Neural cell (in vitro differentiated cells): ENCODE measurements around the gene LSAMP. TPM values are rescaled to one million over a fixed set of nuclear protein-coding genes. Genes with fewer than 3 reads are reported as not detected.

Experiments used
- H2AFZ ChIP-seq: fragments of 200-600, 300-800 bp; sonication (generic), shearing (Covaris generic); 2 replicates; pipeline ENCODE4 v1.6.0; 2014; ENCODE audit warnings: low read depth, mild to moderate bottlenecking, antibody characterized with exemption, low read length, moderate library complexity
- H3F3A ChIP-seq: fragments of 200-600 bp; shearing (Covaris generic); 2 replicates; pipeline ENCODE4 v1.6.1; 2016; ENCODE audit warnings: mild to moderate bottlenecking, moderate library complexity, mixed read lengths, antibody characterized with exemption, low read length; ENCODE audit not compliant: insufficient read depth, poor library complexity, severe bottlenecking
- H3K27ac ChIP-seq: fragments of 200-600, 300-800 bp; sonication (generic), shearing (Covaris generic); 2 replicates; pipeline ENCODE4 v1.5.1; 2014; ENCODE audit warnings: mild to moderate bottlenecking, low read length, moderate library complexity
- H3K27me3 ChIP-seq: fragments of 300-800, 200-600 bp; sonication (generic), shearing (Covaris generic); 2 replicates; pipeline ENCODE4 v1.6.0; 2014; ENCODE audit warnings: mild to moderate bottlenecking, low read depth, low read length, moderate library complexity; ENCODE audit not compliant: insufficient read depth
- H3K36me3 ChIP-seq: fragments of 300-800, 200-600 bp; sonication (generic), shearing (Covaris generic); 2 replicates; pipeline ENCODE4 v1.5.1; 2014; ENCODE audit warnings: mild to moderate bottlenecking, antibody characterized with exemption, low read length, moderate library complexity; ENCODE audit not compliant: insufficient read depth
- H3K4me2 ChIP-seq: fragments of 300-800, 200-600 bp; sonication (generic), shearing (Covaris generic); 2 replicates; pipeline ENCODE4 v1.6.0; 2014; ENCODE audit warnings: mild to moderate bottlenecking, low read length
- H3K4me3 ChIP-seq: fragments of 300-800, 200-600 bp; sonication (generic), shearing (Covaris generic); 2 replicates; pipeline ENCODE4 v1.5.1; 2014; ENCODE audit warnings: mild to moderate bottlenecking, low read length, moderate library complexity
- H3K79me2 ChIP-seq: fragments of 200-600 bp; shearing (Covaris generic); replicated peaks from 2 replicates; pipeline ENCODE4 v1.6.0; 2014; ENCODE audit warnings: mild to moderate bottlenecking, low read length, moderate library complexity; ENCODE audit not compliant: insufficient read depth
- H3K9ac ChIP-seq: fragments of 300-800, 200-600 bp; sonication (generic), shearing (Covaris generic); 2 replicates; pipeline ENCODE4 v1.6.1; 2016; ENCODE audit warnings: mild to moderate bottlenecking, low read length, mixed read lengths
- H3K9me2 ChIP-seq: fragments of 200-600 bp; shearing (Covaris generic); 2 replicates; pipeline ENCODE4 v1.6.1; 2016; ENCODE audit warnings: mild to moderate bottlenecking, low read length, mixed read lengths; ENCODE audit not compliant: insufficient read depth
- H3K9me3 ChIP-seq: fragments of 200-600, 300-800 bp; sonication (generic), shearing (Covaris generic); 2 replicates; pipeline ENCODE4 v1.6.1; 2016; ENCODE audit warnings: mild to moderate bottlenecking, mixed run types, low read length, moderate library complexity, mixed read lengths
- H4K20me1 ChIP-seq: fragments of 200-600 bp; shearing (Covaris generic); 2 replicates; pipeline ENCODE4 v1.6.1; 2016; ENCODE audit warnings: mild to moderate bottlenecking, mixed run types; ENCODE audit not compliant: insufficient read depth
- EP300 ChIP-seq: fragments of 450-650 bp; conservative IDR thresholded peaks from 2 replicates; pipeline ENCODE4 v1.6.1; 2014; ENCODE audit warnings: antibody characterized with exemption, mild to moderate bottlenecking, moderate library complexity; ENCODE audit not compliant: poor library complexity, severe bottlenecking
- EZH2 ChIP-seq: fragments of 200-600, 300-800 bp; shearing (Covaris generic), sonication (generic); IDR thresholded peaks from 2 replicates; pipeline ENCODE4 v1.6.1; 2014; ENCODE audit warnings: antibody characterized with exemption, low read length, borderline replicate concordance, mild to moderate bottlenecking; ENCODE audit not compliant: insufficient read depth, poor library complexity, severe bottlenecking
- MXI1 ChIP-seq: fragments of 450-650 bp; conservative IDR thresholded peaks from 2 replicates; pipeline ENCODE4 v1.6.1; 2014; ENCODE audit warnings: antibody characterized with exemption, mild to moderate bottlenecking; ENCODE audit not compliant: poor library complexity, severe bottlenecking
- POLR2AphosphoS5 ChIP-seq: IDR thresholded peaks from 2 replicates; pipeline ENCODE4 v1.6.1; 2012
- RAD21 ChIP-seq: fragments of 450-650 bp; conservative IDR thresholded peaks from 2 replicates; pipeline ENCODE4 v1.6.1; 2014; ENCODE audit warnings: antibody characterized with exemption, mild to moderate bottlenecking, moderate library complexity
- REST ChIP-seq: IDR thresholded peaks from 2 replicates; pipeline ENCODE4 v1.6.1; 2012; ENCODE audit warnings: borderline replicate concordance
- SMC3 ChIP-seq: fragments of 450-650 bp; conservative IDR thresholded peaks from 2 replicates; pipeline ENCODE4 v1.6.1; 2014; ENCODE audit warnings: antibody characterized with exemption, mild to moderate bottlenecking, moderate library complexity; ENCODE audit not compliant: poor library complexity
- TAF1 ChIP-seq: IDR thresholded peaks from 2 replicates; pipeline ENCODE4 v1.6.1; 2012; ENCODE audit warnings: low read depth
- polyA plus RNA-seq: library from polyadenylated mRNA; depleted of rRNA; stranded (reverse); fragments of >200 nt; gene quantifications from 2 replicates; pipeline ENCODE4 v1.2.3, GENCODE V29; 2014
- TF ChIP-seq, protein P1 (sequence below): fragments of 450-650 bp; IDR thresholded peaks from 2 replicates; pipeline ENCODE4 v1.5.1; 2014; ENCODE audit warnings: antibody characterized with exemption, mild to moderate bottlenecking, moderate library complexity; ENCODE audit not compliant: poor library complexity, severe bottlenecking

LSAMP gene
- polyA plus RNA-seq, 1 donor from 2014 or later, result 93.6 TPM

GRCh38 chr3:116392291-116392690 is 53.0 kb downstream of the LSAMP start:
- no peak for TF ChIP-seq EZH2
- no peak for TF ChIP-seq EP300
- no peak for TF ChIP-seq POLR2AphosphoS5
- TF ChIP-seq, protein P1, sequence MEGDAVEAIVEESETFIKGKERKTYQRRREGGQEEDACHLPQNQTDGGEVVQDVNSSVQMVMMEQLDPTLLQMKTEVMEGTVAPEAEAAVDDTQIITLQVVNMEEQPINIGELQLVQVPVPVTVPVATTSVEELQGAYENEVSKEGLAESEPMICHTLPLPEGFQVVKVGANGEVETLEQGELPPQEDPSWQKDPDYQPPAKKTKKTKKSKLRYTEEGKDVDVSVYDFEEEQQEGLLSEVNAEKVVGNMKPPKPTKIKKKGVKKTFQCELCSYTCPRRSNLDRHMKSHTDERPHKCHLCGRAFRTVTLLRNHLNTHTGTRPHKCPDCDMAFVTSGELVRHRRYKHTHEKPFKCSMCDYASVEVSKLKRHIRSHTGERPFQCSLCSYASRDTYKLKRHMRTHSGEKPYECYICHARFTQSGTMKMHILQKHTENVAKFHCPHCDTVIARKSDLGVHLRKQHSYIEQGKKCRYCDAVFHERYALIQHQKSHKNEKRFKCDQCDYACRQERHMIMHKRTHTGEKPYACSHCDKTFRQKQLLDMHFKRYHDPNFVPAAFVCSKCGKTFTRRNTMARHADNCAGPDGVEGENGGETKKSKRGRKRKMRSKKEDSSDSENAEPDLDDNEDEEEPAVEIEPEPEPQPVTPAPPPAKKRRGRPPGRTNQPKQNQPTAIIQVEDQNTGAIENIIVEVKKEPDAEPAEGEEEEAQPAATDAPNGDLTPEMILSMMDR, result no peak
- no peak for TF ChIP-seq REST
- no peak for TF ChIP-seq RAD21
- no peak for TF ChIP-seq SMC3
- TF ChIP-seq MXI1, result no peak
- no peak for TF ChIP-seq TAF1
- no peaks in the 10 kb centered on the region for H3K36me3 ChIP-seq

GRCh38 chr3:116391296-116392201 is 53.7 kb downstream of the LSAMP start:
- Histone ChIP-seq H3K4me2 (no peak overlapping the region), H4K20me1 (no peaks in the 10 kb centered on the region), H3K9me3 (no peaks in the 10 kb centered on the region), H3F3A (no peaks in the 10 kb centered on the region), H3K27me3 (no peaks in the 10 kb centered on the region), H3K27ac (no peak overlapping the region), H3K9me2 (no peaks in the 10 kb centered on the region), H3K79me2 (no peaks in the 10 kb centered on the region), H3K36me3 (no peaks in the 10 kb centered on the region), H3K9ac (no peak overlapping the region), H2AFZ (no peak overlapping the region), H3K4me3 (no peak overlapping the region)
- TF ChIP-seq TAF1 (no peak), REST (no peak), POLR2AphosphoS5 (no peak), RAD21 (no peak), SMC3 (no peak), MXI1 (no peak), EP300 (no peak), EZH2 (no peak)
- TF ChIP-seq, protein P1, result no peak

More at GRCh38 chr3:116392291-116392690, 53.0 kb downstream of the LSAMP start:
- no peaks in the 10 kb centered on the region for H3F3A ChIP-seq
- H4K20me1 ChIP-seq, result no peaks in the 10 kb centered on the region
- no peaks in the 10 kb centered on the region for H3K9me3 ChIP-seq
- no peaks in the 10 kb centered on the region for H3K9me2 ChIP-seq
- no peaks in the 10 kb centered on the region for H3K79me2 ChIP-seq
- no peak overlapping the region for H2AFZ ChIP-seq
- H3K27me3 ChIP-seq, result no peaks in the 10 kb centered on the region
- H3K4me3 ChIP-seq, result no peak overlapping the region
- no peak overlapping the region for H3K4me2 ChIP-seq
- H3K27ac ChIP-seq, result no peak overlapping the region
- H3K9ac ChIP-seq, result no peak overlapping the region
